SK-N-SH treated with all-trans-retinoic acid at 6 μM for 48 hours (cell line): ENCODE data around the gene PRRC2A.

Experiments
- ARNTL ChIP-seq: fragments of 450-650 bp; formaldehyde crosslinking; IDR thresholded peaks from 2 replicates; pipeline ENCODE4 v1.5.0; 2020; ENCODE audit warnings: low read depth, mild to moderate bottlenecking, moderate library complexity, borderline replicate concordance
- GLIS3 ChIP-seq: fragments of 250-450 bp; sonication (Bioruptor Pico); IDR thresholded peaks from 2 replicates; pipeline ENCODE4 v1.5.0; 2020; ENCODE audit warnings: mild to moderate bottlenecking, moderate library complexity
- OSR1 ChIP-seq: fragments of 250-450 bp; sonication (Bioruptor Pico); IDR thresholded peaks from 2 replicates; pipeline ENCODE4 v1.8.0; 2022; ENCODE audit warnings: moderate library complexity, mild to moderate bottlenecking, inconsistent platforms
- ZC3H10 ChIP-seq: fragments of 250-450 bp; sonication (Bioruptor Pico); IDR thresholded peaks from 2 replicates; pipeline ENCODE4 v1.5.1; 2021; ENCODE audit warnings: mild to moderate bottlenecking, moderate library complexity
- ZFP3 ChIP-seq: fragments of 250-450 bp; sonication (Bioruptor Pico); IDR thresholded peaks from 2 replicates; pipeline ENCODE4 v1.5.0; 2020; ENCODE audit warnings: mild to moderate bottlenecking, moderate library complexity
- ZFP30 ChIP-seq: fragments of 450-650 bp; formaldehyde crosslinking; IDR thresholded peaks from 2 replicates; pipeline ENCODE4 v1.5.0; 2022; ENCODE audit warnings: mild to moderate bottlenecking, moderate library complexity
- TF ChIP-seq, protein P1 (sequence below): fragments of 250-450 bp; sonication (Bioruptor Pico); IDR thresholded peaks from 2 replicates; pipeline ENCODE4 v1.5.1; 2020; ENCODE audit warnings: low read depth, mild to moderate bottlenecking, moderate library complexity

DNA sequence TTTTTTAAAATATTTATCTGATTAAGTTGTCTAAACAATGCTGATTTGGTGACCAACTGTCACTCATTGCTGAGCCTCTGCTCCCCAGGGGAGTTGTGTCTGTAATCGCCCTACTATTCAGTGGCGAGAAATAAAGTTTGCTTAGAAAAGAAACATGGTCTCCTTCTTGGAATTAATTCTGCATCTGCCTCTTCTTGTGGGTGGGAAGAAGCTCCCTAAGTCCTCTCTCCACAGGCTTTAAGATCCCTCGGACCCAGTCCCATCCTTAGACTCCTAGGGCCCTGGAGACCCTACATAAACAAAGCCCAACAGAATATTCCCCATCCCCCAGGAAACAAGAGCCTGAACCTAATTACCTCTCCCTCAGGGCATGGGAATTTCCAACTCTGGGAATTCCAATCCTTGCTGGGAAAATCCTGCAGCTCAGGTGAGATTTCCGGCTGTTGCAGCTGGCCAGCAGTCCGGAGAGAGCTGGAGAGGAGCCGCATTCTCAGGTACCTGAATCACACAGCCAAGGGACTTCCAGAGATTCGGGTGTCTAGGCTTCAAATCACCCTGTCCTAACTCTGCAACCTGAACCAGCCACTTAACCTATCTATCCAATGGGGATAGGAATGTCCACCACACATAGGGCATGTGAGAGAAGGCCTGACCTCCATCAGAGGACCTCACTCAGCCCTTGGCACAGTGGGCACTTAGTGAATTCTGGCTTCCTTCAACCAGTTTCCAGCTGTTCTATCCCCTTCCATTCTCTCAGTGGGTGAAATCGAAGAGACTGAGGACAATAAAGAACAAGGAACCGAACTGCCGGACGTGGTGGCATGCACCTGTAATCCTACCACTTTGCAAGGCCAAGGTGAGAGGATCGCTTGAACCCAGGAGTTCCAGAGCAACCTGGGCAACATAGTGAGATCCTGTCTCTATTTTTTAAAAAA, 42.1 kb upstream of the PRRC2A start:
- TF ChIP-seq, protein P1, sequence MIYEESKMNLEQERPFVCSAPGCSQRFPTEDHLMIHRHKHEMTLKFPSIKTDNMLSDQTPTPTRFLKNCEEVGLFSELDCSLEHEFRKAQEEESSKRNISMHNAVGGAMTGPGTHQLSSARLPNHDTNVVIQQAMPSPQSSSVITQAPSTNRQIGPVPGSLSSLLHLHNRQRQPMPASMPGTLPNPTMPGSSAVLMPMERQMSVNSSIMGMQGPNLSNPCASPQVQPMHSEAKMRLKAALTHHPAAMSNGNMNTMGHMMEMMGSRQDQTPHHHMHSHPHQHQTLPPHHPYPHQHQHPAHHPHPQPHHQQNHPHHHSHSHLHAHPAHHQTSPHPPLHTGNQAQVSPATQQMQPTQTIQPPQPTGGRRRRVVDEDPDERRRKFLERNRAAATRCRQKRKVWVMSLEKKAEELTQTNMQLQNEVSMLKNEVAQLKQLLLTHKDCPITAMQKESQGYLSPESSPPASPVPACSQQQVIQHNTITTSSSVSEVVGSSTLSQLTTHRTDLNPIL (CRISPR knock-in tag): no peak
- no peak for TF ChIP-seq ZFP30 (CRISPR knock-in tag)
- TF ChIP-seq ZFP3 (CRISPR knock-in tag): no peak
- no peak for TF ChIP-seq ARNTL (CRISPR knock-in tag)
- TF ChIP-seq ZC3H10 (CRISPR knock-in tag): no peak
- TF ChIP-seq OSR1 (CRISPR knock-in tag): no peak
- no peak for TF ChIP-seq GLIS3 (CRISPR knock-in tag)
